Stimulated activated CD4-positive, alpha-beta T cell treated with anti-CD3 and anti-CD28 coated beads, Interleukin-12 subunit alpha, Interleukin-12 subunit beta, amount 100 ng/mL, for 48 hours (primary cell): ENCODE results near the gene GTF2F1.
"Not testable (repeated sequence)": the region's sequence is repeated elsewhere in the genome, so short reads cannot be mapped to it uniquely, and the experiment has no call there.

Experiments
- DNase-seq, 3 donors: peaks; one replicate each; pipeline ENCODE4 v3.0.0-alpha.2; 2020; ENCODE audit warnings: low read depth in 2 of 3, low spot score in 1 of 3

Gene GTF2F1

GRCh38 chr19:6359568-6360341 lies 33.2 kb downstream of the GTF2F1 start:
- no peak for DNase-seq

DNA sequence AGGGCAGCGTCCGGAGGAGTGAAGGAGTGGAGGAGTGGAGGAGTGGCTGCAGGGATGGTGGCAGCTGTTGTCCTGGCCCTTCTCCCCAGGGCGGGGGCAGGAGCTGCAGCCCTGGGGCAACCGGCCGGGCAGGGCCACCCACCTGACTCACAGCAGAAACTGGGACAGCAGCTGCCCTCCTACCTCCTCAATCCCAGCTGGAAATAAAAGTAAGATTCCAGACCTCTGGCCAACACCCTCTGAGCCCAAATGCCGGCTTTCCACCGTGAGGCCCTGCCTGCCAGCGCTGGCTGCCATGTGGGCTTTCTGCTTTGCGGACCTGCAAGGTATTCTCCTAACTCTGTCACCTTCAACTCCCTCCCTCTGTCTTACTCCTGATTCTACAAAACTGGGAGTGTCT lies 35.0 kb downstream of the GTF2F1 start:
- no peak for DNase-seq

- DNase-seq = no peak
These were observed 35.8 kb downstream of the GTF2F1 start for GRCh38 chr19:6357174-6357573.

DNA sequence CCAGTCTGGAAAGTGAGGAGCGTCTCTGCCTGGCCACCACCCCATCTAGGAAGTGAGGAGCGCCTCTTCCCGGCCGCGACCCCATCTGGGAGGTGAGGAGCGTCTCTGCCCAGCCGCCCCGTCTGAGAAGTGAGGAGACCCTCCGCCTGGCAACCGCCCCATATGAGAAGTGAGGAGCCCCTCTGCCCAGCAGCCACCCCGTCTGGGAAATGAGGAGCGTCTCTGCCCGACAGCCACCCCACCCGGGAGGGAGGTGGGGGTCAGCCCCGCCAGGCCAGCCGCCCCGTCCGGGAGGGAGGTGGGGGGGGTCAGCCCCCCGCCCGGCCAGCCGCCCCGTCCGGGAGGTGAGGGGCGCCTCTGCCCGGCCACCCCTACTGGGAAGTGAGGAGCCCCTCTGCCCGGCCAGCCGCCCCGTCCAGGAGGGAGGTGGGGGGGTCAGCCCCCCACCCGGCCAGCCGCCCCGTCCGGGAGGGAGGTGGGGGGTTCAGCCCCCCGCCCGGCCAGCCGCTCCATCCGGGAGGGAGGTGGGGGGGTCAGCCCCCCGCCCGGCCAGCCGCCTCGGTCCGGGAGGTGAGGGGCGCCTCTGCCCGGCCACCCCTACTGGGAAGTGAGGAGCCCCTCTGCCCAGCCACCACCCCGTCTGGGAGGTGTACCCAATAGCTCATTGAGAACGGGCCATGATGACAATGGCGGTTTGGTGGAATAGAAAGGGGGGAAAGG lies 37.5 kb downstream of the GTF2F1 start:
- DNase-seq = not testable (repeated sequence)

- DNase-seq = no peak
These were observed 38.8 kb downstream of the GTF2F1 start for GRCh38 chr19:6354098-6354674.

GRCh38 chr19:6352381-6353165 lies 40.4 kb downstream of the GTF2F1 start:
- no peak for DNase-seq

- DNase-seq = no peak
These were observed 42.3 kb downstream of the GTF2F1 start for GRCh38 chr19:6350688-6351087.

DNA sequence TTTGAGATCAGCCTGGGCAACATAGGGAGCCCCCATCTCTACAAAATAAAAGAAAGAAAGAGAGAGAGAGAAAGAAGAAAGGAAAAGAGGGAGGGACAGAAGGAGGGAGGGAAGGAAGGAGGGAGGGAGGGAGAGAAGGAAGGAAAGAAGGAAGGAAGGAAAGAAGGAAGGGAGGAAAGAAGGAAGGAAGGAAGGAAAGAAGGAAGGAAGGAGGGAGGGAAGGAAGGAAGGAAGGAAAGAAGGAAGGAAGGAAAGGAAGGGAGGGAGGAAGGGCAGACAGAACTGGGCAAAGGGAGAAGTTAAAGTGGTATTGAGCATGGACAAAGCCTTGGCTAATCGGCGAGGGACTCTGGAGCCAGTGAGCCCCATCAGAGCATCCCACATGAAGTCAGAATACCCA lies 43.7 kb downstream of the GTF2F1 start:
- DNase-seq = not testable (repeated sequence)

GRCh38 chr19:6343462-6343861 lies 49.5 kb downstream of the GTF2F1 start:
- DNase-seq = no peak

GRCh38 chr19:6340493-6341201 lies 52.3 kb downstream of the GTF2F1 start:
- no peak for DNase-seq

DNA sequence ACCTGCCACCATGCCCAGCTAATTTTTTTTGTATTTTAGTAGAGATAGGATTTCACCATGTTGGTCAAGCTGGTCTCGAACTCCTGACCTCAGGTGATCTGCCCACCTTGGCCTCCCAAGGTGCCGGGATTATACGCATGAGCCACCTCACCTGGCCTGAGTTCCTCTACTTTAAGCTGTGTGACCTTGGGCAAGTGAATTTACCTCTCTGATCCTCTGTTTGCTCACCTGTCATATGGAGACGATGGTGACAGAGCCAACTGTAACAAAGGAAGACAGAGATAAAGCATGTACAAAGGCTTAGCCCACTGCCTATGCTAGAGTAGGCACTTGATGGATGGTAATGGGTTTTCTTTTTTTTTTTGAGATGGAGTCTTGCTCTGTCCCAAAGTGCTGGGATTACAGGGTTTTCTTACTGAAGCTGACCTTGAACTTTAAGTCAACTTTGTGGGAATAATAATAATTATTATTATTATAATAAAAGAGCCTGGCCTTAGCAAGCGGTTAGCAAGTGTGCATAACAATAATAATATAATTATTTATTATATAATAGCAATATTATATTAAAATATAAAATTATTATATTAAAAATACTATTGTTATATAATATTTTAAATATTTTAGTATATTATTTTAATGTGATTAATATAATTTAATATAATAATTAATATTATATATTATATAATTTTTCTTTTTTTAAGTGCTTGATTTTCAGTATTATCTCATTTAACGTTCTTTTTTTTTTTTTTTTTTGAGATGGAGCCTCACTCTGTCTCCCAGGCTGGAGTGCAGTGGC lies 58.3 kb downstream of the GTF2F1 start:
- DNase-seq = no peak

- DNase-seq = no peak
These were observed 59.5 kb downstream of the GTF2F1 start, which contains the start of gene ACER1 for GRCh38 chr19:6333439-6333838. TSS of gene ACER1 (minus strand) at chr19:6333612. CDS start at chr19:6333551, 61 bp downstream.
